Liver (tissue), 9 donors: ENCODE measurements around the gene PRAMEF9. TPM values are rescaled to one million over a fixed set of nuclear protein-coding genes. Genes with fewer than 3 reads are reported as not detected.
"Not testable (repeated sequence)": the region's sequence is repeated elsewhere in the genome, so short reads cannot be mapped to it uniquely, and the experiment has no call there.

Experiments
- DNase-seq: peaks from one replicate; pipeline ENCODE4 v3.0.0-alpha.2; 2017; ENCODE audit warnings: low spot score
- H3K27ac ChIP-seq, 2 donors: one replicate each; pipeline ENCODE4 v1.7.0; 2013; ENCODE audit warnings: inconsistent platforms in 2 of 2, low read length in 2 of 2, control low read depth in 1 of 2, low read depth in 1 of 2, mild to moderate bottlenecking in 1 of 2
- H3K27me3 ChIP-seq, 4 donors: one replicate each; pipeline versions ENCODE4 v1.6.1 to v1.7.0; 2013; ENCODE audit warnings: low read length in 3 of 4, inconsistent platforms in 1 of 4, mild to moderate bottlenecking in 1 of 4, moderate library complexity in 1 of 4; ENCODE audit not compliant: control insufficient read depth in 4 of 4, insufficient read depth in 4 of 4
- H3K36me3 ChIP-seq, 4 donors: one replicate each; pipeline versions ENCODE4 v1.6.1 to v1.7.0; 2013; ENCODE audit warnings: low read length in 3 of 4, mild to moderate bottlenecking in 3 of 4, low read depth in 1 of 4, moderate library complexity in 1 of 4; ENCODE audit not compliant: control insufficient read depth in 4 of 4, insufficient read depth in 3 of 4
- H3K4me1 ChIP-seq, 4 donors: one replicate each; pipeline versions ENCODE4 v1.6.1 to v1.7.0; 2013; ENCODE audit warnings: low read length in 3 of 4, mild to moderate bottlenecking in 3 of 4, moderate library complexity in 1 of 4; ENCODE audit not compliant: control insufficient read depth in 4 of 4, insufficient read depth in 4 of 4
- H3K4me3 ChIP-seq, 3 donors: one replicate each; pipeline versions ENCODE4 v1.6.1 to v1.7.0; 2013; ENCODE audit warnings: low read length in 3 of 3, control low read depth in 1 of 3, low read depth in 1 of 3, mild to moderate bottlenecking in 1 of 3
- H3K9ac ChIP-seq, 2 donors: one replicate each; pipeline ENCODE4 v1.7.0; 2013; ENCODE audit warnings: low read length in 2 of 2, mild to moderate bottlenecking in 2 of 2, moderate library complexity in 2 of 2, control low read depth in 1 of 2, low read depth in 1 of 2
- H3K9me3 ChIP-seq, 4 donors: one replicate each; pipeline versions ENCODE4 v1.6.1 to v1.7.0; 2013; ENCODE audit warnings: low read length in 3 of 4; ENCODE audit not compliant: control insufficient read depth in 4 of 4
- WGBS: extraction: QIAGEN DNeasy Blood & Tissue Kit; methylation state at CpG from one replicate; pipeline ENCODE4 v1.1.7; 2013; 5-methylcytosine and 5-hydroxymethylcytosine counted together
- polyA plus RNA-seq, 2 donors: library from polyadenylated mRNA; stranded (reverse) in 1 of 2; unstranded in 1 of 2; fragments of 200-250 nt in 1 of 2; fragments of >200 nt in 1 of 2; fragmentation: Nextera tagmentation in 1 of 2; extraction: Ambion mirVana in 1 of 2; gene quantifications; one replicate each; pipeline versions ENCODE4 v1.2.1 to v1.2.3, GENCODE V29; 2013 to 2015
- total RNA-seq, 2 donors: library from RNA; depleted of rRNA; stranded (reverse); fragments of >200 nt; gene quantifications; one replicate each; pipeline ENCODE4 v1.2.3, GENCODE V29; 2014
- donor health status: healthy.
- donor health status: healthy.
- donor health status: healthy.
- donor health status: healthy.
- donor health status: healthy.

Gene PRAMEF9
- total RNA-seq (not detected), polyA plus RNA-seq (not detected)

- not testable (repeated sequence) for H3K4me1 ChIP-seq, H3K9me3 ChIP-seq, H3K36me3 ChIP-seq, H3K4me3 ChIP-seq, H3K27ac ChIP-seq, DNase-seq, H3K27me3 ChIP-seq, H3K9ac ChIP-seq
- WGBS: 81% methylated on average over 2 of the region's 2 CpGs
These were observed at the start of gene PRAMEF9 for GRCh38 chr1:13171548-13171947. TSS of gene PRAMEF9 (plus strand) at chr1:13171848. CDS start at chr1:13175281, 3,433 bp downstream.

- H3K36me3 ChIP-seq, H3K9ac ChIP-seq, DNase-seq, H3K27ac ChIP-seq, H3K27me3 ChIP-seq, H3K4me3 ChIP-seq, H3K9me3 ChIP-seq, H3K4me1 ChIP-seq: not testable (repeated sequence)
- 13% methylated on average over 1 of the region's 5 CpGs for WGBS
These were observed 15.7 kb upstream of the PRAMEF9 start, which contains the start of gene PRAMEF26 for GRCh38 chr1:13155909-13156308. TSS of gene PRAMEF26 (minus strand) at chr1:13156009. CDS start at chr1:13153095, 2,914 bp downstream.

- not testable (repeated sequence) for H3K4me1 ChIP-seq
These were observed 6.1 kb upstream of the PRAMEF9 start, which contains the start of gene HNRNPCL4 for GRCh38 chr1:13165531-13165930. TSS of gene HNRNPCL4 (minus strand) at chr1:13165631. CDS start at chr1:13165467, 164 bp downstream.

GRCh38 chr1:13201309-13201708 is 29.7 kb downstream of the PRAMEF9 start, which contains the start of gene PRAMEF13:
TSS of gene PRAMEF13 (minus strand) at chr1:13201409. CDS start at chr1:13199589, 1,820 bp downstream.
- H3K27me3 ChIP-seq, DNase-seq, H3K36me3 ChIP-seq, H3K4me3 ChIP-seq, H3K9ac ChIP-seq, H3K9me3 ChIP-seq, H3K27ac ChIP-seq, H3K4me1 ChIP-seq: not testable (repeated sequence)
- 70% methylated on average over 2 of the region's 5 CpGs for WGBS

More at GRCh38 chr1:13165531-13165930, 6.1 kb upstream of the PRAMEF9 start, which contains the start of gene HNRNPCL4:
- not testable (repeated sequence) for H3K9ac ChIP-seq, H3K27ac ChIP-seq, DNase-seq, H3K9me3 ChIP-seq, H3K27me3 ChIP-seq, H3K4me3 ChIP-seq, H3K36me3 ChIP-seq
- no CpG with 5 or more reads among the region's 8 CpGs for WGBS

DNA sequence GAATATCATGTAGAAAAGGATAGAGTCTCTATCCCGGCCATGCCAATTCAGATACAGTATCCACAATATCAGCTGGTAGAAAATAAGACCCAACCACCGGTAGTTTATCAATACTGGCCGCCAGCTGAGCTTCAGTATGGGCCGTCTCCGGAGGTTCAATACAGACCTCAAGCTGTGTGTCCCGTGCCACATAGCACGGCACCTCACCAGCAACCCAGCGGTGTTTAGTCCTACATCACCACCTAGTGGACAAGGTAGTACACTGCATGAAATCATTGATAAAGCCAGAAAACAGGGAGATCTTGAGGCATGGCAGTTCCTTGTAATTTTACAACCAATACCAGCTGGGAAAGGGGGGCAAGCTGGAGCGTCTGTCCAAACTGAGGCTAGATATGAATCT is 37.1 kb downstream of the PRAMEF9 start:
- not testable (repeated sequence) for H3K9ac ChIP-seq, H3K27ac ChIP-seq, H3K4me3 ChIP-seq, H3K9me3 ChIP-seq, H3K27me3 ChIP-seq, H3K36me3 ChIP-seq, H3K4me1 ChIP-seq, DNase-seq
- WGBS: no CpG with 5 or more reads among the region's 9 CpGs

DNA sequence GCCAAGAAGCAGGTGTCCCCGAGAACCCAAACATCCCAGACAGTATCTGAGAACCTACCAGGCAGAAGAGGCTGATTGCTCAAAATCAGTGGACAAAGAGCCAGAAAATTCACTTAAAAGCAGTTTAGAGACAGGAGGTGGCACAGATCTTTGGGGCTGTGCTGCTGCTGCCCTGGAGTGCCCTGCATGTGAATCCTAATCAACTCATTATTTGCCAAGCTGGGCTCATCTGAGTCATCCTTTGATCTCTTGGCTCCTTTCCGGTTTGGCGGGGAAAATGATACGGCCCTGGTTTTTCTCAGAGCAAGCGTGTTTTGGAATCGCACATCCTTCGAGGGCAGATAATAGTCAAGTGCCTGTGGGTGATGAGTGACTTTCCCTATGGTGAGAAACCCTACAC is 45.0 kb downstream of the PRAMEF9 start:
- no CpG with 5 or more reads among the region's 7 CpGs for WGBS
- H3K4me1 ChIP-seq, H3K9ac ChIP-seq, H3K27me3 ChIP-seq, H3K27ac ChIP-seq, H3K4me3 ChIP-seq, H3K36me3 ChIP-seq, DNase-seq, H3K9me3 ChIP-seq: not testable (repeated sequence)

- H3K4me1 ChIP-seq, H3K27me3 ChIP-seq, DNase-seq, H3K9me3 ChIP-seq, H3K4me3 ChIP-seq, H3K27ac ChIP-seq, H3K36me3 ChIP-seq, H3K9ac ChIP-seq: not testable (repeated sequence)
- no CpG with 5 or more reads among the region's 3 CpGs for WGBS
These were observed 47.6 kb downstream of the PRAMEF9 start for GRCh38 chr1:13219203-13219602.

DNA sequence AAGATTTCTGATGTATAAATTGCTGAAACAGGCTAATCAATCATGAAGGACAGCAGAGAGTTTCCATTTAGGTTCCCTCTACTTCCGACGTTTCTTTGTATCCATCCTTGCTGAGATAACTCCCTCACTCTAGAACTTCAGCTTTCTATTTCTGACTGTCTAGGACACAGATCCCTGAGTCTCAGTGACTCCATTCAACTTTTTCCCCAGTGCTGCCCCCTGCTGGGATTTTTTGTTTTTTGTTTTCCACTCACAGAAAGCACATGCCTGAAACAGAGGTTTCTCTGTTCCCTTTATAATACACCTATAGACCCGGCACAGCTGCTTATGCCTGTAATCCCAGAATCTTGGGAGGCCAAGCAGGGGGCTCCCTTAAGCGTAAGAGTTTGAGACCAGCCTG is 51.1 kb downstream of the PRAMEF9 start:
- H3K27me3 ChIP-seq, H3K4me1 ChIP-seq, H3K27ac ChIP-seq, H3K9ac ChIP-seq, H3K36me3 ChIP-seq, DNase-seq, H3K9me3 ChIP-seq, H3K4me3 ChIP-seq: not testable (repeated sequence)
- no CpG with 5 or more reads among the region's 4 CpGs for WGBS
